Mesendoderm (in vitro differentiated cells): Measurements from ENCODE around the gene CLTCL1.

Experiments used
- DNase-seq: peaks from one replicate; pipeline ENCODE4 v3.0.0; 2013
- H2AK5ac ChIP-seq: 2 replicates; pipeline ENCODE4 v1.6.1; 2013; ENCODE audit warnings: low read length, inconsistent platforms
- H2BK120ac ChIP-seq: 2 replicates; pipeline ENCODE4 v1.6.1; 2013; ENCODE audit warnings: low read depth, mild to moderate bottlenecking, low read length, moderate library complexity, mixed read lengths
- H2BK15ac ChIP-seq: replicated peaks from 2 replicates; pipeline ENCODE4 v1.6.1; 2013; ENCODE audit warnings: low read depth, mild to moderate bottlenecking, moderate library complexity
- H2BK5ac ChIP-seq: 2 replicates; pipeline ENCODE4 v1.6.1; 2013; ENCODE audit warnings: low read length, inconsistent platforms
- H3K18ac ChIP-seq: 2 replicates; pipeline ENCODE4 v1.6.1; 2013; ENCODE audit warnings: mild to moderate bottlenecking, low read length, mixed read lengths
- H3K23ac ChIP-seq: one replicate; pipeline ENCODE4 v1.6.1; 2013; ENCODE audit warnings: low read length
- H3K27ac ChIP-seq: 2 replicates; pipeline ENCODE4 v1.5.1; 2013; ENCODE audit warnings: low read depth, mild to moderate bottlenecking, inconsistent platforms, low read length, moderate library complexity
- H3K27me3 ChIP-seq: 2 replicates; pipeline ENCODE4 v1.6.1; 2013; ENCODE audit warnings: low read length, control low read depth, mild to moderate bottlenecking, inconsistent platforms; ENCODE audit not compliant: insufficient read depth, poor library complexity
- H3K36me3 ChIP-seq: 2 replicates; pipeline ENCODE4 v1.6.1; 2013; ENCODE audit warnings: low read length, inconsistent platforms; ENCODE audit not compliant: control insufficient read depth, insufficient read depth
- H3K4ac ChIP-seq: one replicate; pipeline ENCODE4 v1.6.1; 2013; ENCODE audit warnings: low read depth, mild to moderate bottlenecking, low read length, moderate library complexity
- H3K4me1 ChIP-seq: 2 replicates; pipeline ENCODE4 v1.6.1; 2013; ENCODE audit warnings: low read depth, low read length, inconsistent platforms; ENCODE audit not compliant: control insufficient read depth
- H3K4me2 ChIP-seq: 2 replicates; pipeline ENCODE4 v1.6.1; 2013; ENCODE audit warnings: low read length
- H3K4me3 ChIP-seq: 2 replicates; pipeline ENCODE4 v1.5.1; 2013; ENCODE audit warnings: mild to moderate bottlenecking, low read length
- H3K56ac ChIP-seq: one replicate; pipeline ENCODE4 v1.6.1; 2013; ENCODE audit warnings: low read length
- H3K79me1 ChIP-seq: 2 replicates; pipeline ENCODE4 v1.6.1; 2013; ENCODE audit warnings: low read length, inconsistent platforms
- H3K79me2 ChIP-seq: 2 replicates; pipeline ENCODE4 v1.6.1; 2013; ENCODE audit warnings: mild to moderate bottlenecking, low read length; ENCODE audit not compliant: control insufficient read depth, insufficient read depth
- H3K9ac ChIP-seq: 2 replicates; pipeline ENCODE4 v1.6.1; 2013; ENCODE audit warnings: low read length, inconsistent platforms
- H4K5ac ChIP-seq: one replicate; pipeline ENCODE4 v1.6.1; 2013; ENCODE audit warnings: low read length
- H4K8ac ChIP-seq: one replicate; pipeline ENCODE4 v1.6.1; 2013; ENCODE audit warnings: low read depth, mild to moderate bottlenecking, control low read depth, low read length, moderate library complexity
- WGBS: extraction: QIAGEN DNeasy Blood & Tissue Kit; methylation state at CpG from one replicate; pipeline ENCODE4 v1.1.7; 2013; ENCODE audit warnings: low lambda C conversion rate, missing lambda C conversion rate; ENCODE audit not compliant: insufficient coverage; ENCODE audit errors: extremely low coverage; 5-methylcytosine and 5-hydroxymethylcytosine counted together

Gene CLTCL1

DNA sequence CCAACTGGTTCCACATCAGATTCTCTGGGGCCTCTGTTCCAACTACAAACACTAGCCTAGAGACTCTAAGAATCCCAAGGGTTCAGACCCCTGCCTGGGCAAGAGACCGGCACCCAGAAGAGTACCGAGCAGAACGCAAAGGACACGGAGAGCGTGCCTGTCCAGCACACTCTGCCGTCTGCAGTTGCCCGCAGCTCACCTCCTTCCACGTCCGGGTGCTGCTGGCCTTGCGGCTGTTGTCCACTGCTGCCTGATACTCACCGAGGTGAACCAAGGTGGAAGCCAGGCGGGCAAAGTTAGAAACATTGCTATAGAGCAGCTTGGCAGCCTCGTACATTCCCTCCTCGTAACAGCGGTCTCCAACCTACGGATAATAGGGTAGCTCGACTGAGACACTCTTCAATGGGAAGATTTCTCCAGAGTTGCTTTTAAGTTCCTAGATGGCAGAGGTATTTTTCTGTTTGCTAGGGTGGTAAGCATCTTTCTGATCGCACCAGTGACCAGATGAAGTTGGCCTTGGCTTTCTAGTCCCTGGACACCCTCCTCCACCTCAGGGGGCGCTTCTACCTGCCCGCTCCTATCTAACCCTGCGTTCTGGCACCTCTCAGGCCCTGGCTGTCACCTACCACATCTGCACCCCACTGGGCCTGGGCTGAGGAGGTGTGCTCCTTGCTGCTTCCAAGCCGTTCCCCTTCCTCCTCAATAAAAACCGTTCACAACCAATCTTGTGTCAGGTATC is 90.2 kb downstream of the CLTCL1 start:
- no peak for DNase-seq
- Histone ChIP-seq H3K9ac (no peak overlapping the region), H2AK5ac (no peak overlapping the region), H3K18ac (no peak overlapping the region), H3K56ac (no peak overlapping the region), H2BK120ac (no peak overlapping the region), H4K5ac (no peak overlapping the region), H3K36me3 (no peaks in the 10 kb centered on the region), H3K4me2 (no peak overlapping the region), H3K23ac (no peak overlapping the region), H3K27me3 (no peaks in the 10 kb centered on the region), H3K79me2 (no peaks in the 10 kb centered on the region), H2BK5ac (no peak overlapping the region), H3K79me1 (no peaks in the 10 kb centered on the region), H3K4ac (no peak overlapping the region), H4K8ac (no peak overlapping the region), H3K27ac (no peak overlapping the region), H3K4me3 (no peak overlapping the region), H2BK15ac (no peak overlapping the region), H3K4me1 (no peaks in the 10 kb centered on the region)
- no CpG with 5 or more reads among the region's 23 CpGs for WGBS

DNA sequence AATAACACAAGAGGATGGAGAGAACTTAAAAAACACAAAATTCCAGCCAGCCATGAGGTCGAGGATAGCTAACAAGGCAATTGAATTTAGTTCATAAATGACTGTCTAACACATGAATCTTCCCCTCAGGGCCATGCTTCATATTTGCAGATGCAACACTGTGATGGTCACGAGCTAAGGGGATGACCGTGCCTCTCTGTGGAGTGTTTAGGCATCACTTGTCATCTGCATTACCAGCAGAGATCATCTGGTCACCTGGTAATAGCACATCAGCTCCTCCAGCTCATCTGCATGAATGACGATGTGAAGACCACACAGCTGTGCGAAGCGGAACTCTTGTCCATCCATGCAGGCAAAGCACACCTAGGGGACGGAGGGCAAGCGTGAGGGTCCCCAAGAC is 92.0 kb downstream of the CLTCL1 start:
- no CpG with 5 or more reads among the region's 8 CpGs for WGBS
- no peak for DNase-seq

DNA sequence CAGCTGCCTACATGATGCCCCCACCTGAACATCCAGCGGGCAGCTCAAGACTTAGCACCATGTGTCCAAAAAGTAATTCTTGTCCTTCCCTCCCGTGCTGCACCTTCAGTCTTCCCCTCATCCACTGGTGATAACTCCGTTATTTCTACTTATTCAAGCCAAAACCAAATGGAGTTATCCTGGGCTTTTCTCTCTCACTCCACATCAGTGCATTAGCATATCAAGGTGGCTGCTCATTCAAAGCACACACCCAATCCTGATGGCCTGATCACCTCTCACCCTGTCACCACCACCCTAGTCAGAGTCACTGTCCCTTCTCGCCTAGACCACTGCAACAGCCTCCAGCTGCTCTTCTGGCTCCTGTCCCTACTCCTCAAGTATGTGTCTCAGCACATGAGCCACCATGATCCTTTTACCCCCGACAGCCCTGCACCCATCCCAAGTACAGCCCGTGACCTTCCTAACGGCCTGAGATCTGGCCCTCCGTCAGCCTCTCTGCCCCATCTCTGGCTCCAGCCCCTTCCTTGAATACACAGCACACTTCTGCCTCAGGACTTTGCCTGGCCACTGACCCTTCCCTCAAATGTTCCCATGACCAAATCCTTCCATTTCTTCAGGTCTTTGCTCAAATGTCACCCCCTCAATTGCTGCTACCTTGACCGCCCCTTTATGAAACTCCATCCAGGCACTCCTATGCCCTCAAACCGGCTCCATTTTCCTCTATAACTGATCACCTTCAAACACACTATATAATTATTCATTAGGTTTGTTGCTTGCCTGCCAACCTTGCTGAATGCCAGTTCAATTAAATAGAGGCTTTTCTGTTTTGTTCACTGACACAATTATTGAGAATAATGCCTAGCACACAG is 93.3 kb downstream of the CLTCL1 start:
- no peaks in the 10 kb centered on the region for H3K27me3 ChIP-seq
- H3K18ac ChIP-seq, result no peak overlapping the region
- H3K4me1 ChIP-seq, result no peaks in the 10 kb centered on the region
- no peak overlapping the region for H3K56ac ChIP-seq
- H2AK5ac ChIP-seq, result no peak overlapping the region
- no peaks in the 10 kb centered on the region for H3K79me2 ChIP-seq
- no peak overlapping the region for H3K9ac ChIP-seq
- no peak overlapping the region for H2BK120ac ChIP-seq
- WGBS, result no CpG with 5 or more reads among the region's 10 CpGs
- no peak overlapping the region for H3K27ac ChIP-seq
- H2BK15ac ChIP-seq, result no peak overlapping the region
- no peak overlapping the region for H3K4ac ChIP-seq
- H3K4me3 ChIP-seq, result no peak overlapping the region
- DNase-seq, result no peak
- H3K23ac ChIP-seq, result no peak overlapping the region
- no peak overlapping the region for H3K4me2 ChIP-seq
- no peaks in the 10 kb centered on the region for H3K36me3 ChIP-seq
- H4K8ac ChIP-seq, result no peak overlapping the region
- no peaks in the 10 kb centered on the region for H3K79me1 ChIP-seq
- no peak overlapping the region for H2BK5ac ChIP-seq
- H4K5ac ChIP-seq, result no peak overlapping the region

More for the DNA sequence above, 92.0 kb downstream of the CLTCL1 start:
- no peak overlapping the region for H2BK5ac ChIP-seq
- no peak overlapping the region for H3K56ac ChIP-seq
- no peak overlapping the region for H2AK5ac ChIP-seq
- H3K36me3 ChIP-seq, result no peaks in the 10 kb centered on the region
- no peak overlapping the region for H3K18ac ChIP-seq
- H3K27me3 ChIP-seq, result no peaks in the 10 kb centered on the region
- H3K4me2 ChIP-seq, result no peak overlapping the region
- H3K9ac ChIP-seq, result no peak overlapping the region
- H2BK120ac ChIP-seq, result no peak overlapping the region
- H4K5ac ChIP-seq, result no peak overlapping the region
- no peaks in the 10 kb centered on the region for H3K79me2 ChIP-seq
- H3K23ac ChIP-seq, result no peak overlapping the region
- H2BK15ac ChIP-seq, result no peak overlapping the region
- H3K79me1 ChIP-seq, result no peaks in the 10 kb centered on the region
- no peak overlapping the region for H3K27ac ChIP-seq
- H3K4me3 ChIP-seq, result no peak overlapping the region
- H4K8ac ChIP-seq, result no peak overlapping the region
- no peak overlapping the region for H3K4ac ChIP-seq
- H3K4me1 ChIP-seq, result no peaks in the 10 kb centered on the region

DNA sequence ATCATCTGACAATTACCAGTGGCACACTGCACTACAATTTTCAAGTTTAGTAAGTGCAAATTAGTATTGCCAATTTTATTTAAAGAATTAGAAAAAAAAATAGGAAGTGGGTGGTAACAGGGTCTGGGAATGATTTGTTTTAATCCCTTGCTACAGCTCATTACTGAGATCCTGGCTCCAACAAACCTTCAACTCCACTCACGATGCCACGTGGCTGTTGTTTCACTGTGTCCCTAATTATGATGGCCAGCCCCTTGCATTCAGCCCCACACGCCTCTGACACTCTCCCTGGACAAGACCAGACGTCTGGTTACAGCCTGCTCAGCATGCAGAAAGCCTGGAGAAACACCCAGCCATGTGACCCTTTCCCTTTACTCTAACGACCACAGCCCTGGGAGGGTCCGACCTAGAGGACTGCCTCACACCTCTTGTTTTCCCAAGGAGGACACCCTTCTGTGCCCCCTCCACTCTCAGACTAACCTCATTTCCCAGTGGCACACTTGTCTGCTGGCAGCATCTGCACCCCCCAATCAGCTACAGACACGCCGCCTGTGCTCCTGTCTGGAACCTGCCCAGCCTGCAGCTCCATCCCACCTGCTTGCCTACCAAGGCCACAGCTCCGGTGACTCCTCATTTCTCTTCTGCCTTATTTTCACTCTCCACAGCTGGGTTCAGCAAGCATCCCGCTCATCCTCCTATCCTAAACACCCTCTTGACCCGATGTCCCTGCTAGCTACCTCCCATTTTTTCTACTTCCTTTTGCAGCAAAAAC is 94.5 kb downstream of the CLTCL1 start:
- no peaks in the 10 kb centered on the region for H3K79me2 ChIP-seq
- H3K79me1 ChIP-seq, result no peaks in the 10 kb centered on the region
- no peak overlapping the region for H3K27ac ChIP-seq
- H2BK15ac ChIP-seq, result no peak overlapping the region
- no peaks in the 10 kb centered on the region for H3K36me3 ChIP-seq
- no peaks in the 10 kb centered on the region for H3K27me3 ChIP-seq
- H2BK120ac ChIP-seq, result no peak overlapping the region
- no peak overlapping the region for H3K23ac ChIP-seq
- no peak overlapping the region for H2AK5ac ChIP-seq
- H3K9ac ChIP-seq, result no peak overlapping the region
- no peak overlapping the region for H3K4ac ChIP-seq
- no peak overlapping the region for H4K8ac ChIP-seq
- H2BK5ac ChIP-seq, result no peak overlapping the region
- H3K4me2 ChIP-seq, result no peak overlapping the region
- no peak overlapping the region for H3K56ac ChIP-seq
- no peak overlapping the region for H3K4me3 ChIP-seq
- no peak overlapping the region for H3K18ac ChIP-seq
- H4K5ac ChIP-seq, result no peak overlapping the region
- no peak for DNase-seq
- no peaks in the 10 kb centered on the region for H3K4me1 ChIP-seq
- whole genome bisulfite sequencing, result no CpG with 5 or more reads among the region's 11 CpGs

DNA sequence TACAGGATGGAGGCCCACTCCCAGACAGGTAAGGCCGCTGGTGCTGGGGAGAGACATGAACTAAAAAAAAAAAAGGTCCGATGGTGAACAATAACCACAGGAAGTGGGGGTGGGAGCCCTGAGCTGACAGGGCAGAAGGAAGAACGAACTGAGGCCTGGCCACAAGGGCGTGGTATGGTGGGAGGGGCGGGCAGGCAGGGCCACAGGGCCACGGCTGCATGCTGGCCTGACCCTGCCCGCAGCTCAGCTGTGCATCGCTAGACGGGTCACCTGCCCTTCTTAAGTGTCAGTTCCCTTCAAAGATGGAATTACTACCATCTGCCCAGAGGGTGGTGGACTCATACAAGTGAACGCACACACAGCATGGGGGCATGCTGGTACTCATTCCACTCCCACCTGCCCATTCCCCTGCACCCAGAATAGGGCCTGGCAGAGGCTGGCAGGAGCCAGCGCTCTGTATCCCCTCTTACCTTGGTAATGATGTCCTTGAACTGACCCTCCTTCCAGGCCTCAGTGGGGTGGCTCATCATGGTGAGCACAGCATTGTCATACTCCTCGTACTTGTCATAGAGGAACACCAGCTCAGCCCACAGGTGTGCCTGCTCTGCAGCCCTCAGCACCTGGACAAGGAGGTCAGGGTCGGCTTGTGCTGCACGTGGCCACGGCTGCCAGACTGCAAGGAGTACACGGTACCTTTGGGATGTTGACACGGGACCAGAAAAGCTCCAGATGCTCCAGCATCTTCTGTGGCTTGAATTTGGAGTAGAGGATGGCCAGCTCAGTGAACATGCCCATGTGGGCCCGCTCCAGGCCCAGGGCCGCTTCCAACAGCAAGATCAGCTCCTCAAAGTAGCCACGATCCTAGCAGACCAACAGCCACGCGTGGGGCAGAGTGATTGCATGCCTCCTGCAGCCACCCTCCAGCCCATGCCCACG is 95.5 kb downstream of the CLTCL1 start:
- H3K18ac ChIP-seq, result no peak overlapping the region
- no peak for DNase-seq
- no CpG with 5 or more reads among the region's 23 CpGs for WGBS
- H2BK120ac ChIP-seq, result no peak overlapping the region
- no peak overlapping the region for H2AK5ac ChIP-seq
- H3K4me1 ChIP-seq, result no peaks in the 10 kb centered on the region
- H3K9ac ChIP-seq, result no peak overlapping the region
- no peak overlapping the region for H3K27ac ChIP-seq
- H3K4me3 ChIP-seq, result no peak overlapping the region
- H3K4me2 ChIP-seq, result no peak overlapping the region
- H2BK15ac ChIP-seq, result no peak overlapping the region
- H3K4ac ChIP-seq, result no peak overlapping the region
- no peak overlapping the region for H3K23ac ChIP-seq
- no peak overlapping the region for H2BK5ac ChIP-seq
- no peak overlapping the region for H4K8ac ChIP-seq
- no peaks in the 10 kb centered on the region for H3K79me2 ChIP-seq
- no peaks in the 10 kb centered on the region for H3K36me3 ChIP-seq
- no peaks in the 10 kb centered on the region for H3K27me3 ChIP-seq
- no peaks in the 10 kb centered on the region for H3K79me1 ChIP-seq
- H4K5ac ChIP-seq, result no peak overlapping the region
- H3K56ac ChIP-seq, result no peak overlapping the region
